Measurements from ENCODE around the gene UPK1A. TPM values are rescaled to one million over a fixed set of nuclear protein-coding genes. Genes with fewer than 3 reads are reported as not detected.

UPK1A gene
- total and polyA plus RNA-seq, 7 experiments from 2014 or later, result 0.41 to 1.3 TPM; not detected in 5

- Histone ChIP-seq H3K27ac (ENCODE audit: low read depth, low read length) (no peak overlapping the region), H3K4me3 (ENCODE audit: low read length) (no peak overlapping the region), H3K9me3 (ENCODE audit: control insufficient read depth in 2 of 3, low read length in 3 of 3) (no peaks in the 10 kb centered on the region), H3K36me3 (ENCODE audit: control insufficient read depth in 2 of 3, insufficient read depth in 3 of 3, low read length in 3 of 3) (peaks cover 20 to 47% (median 22%) of the 10 kb centered on the region in 3 experiments), H3K27me3 (ENCODE audit: control insufficient read depth in 2 of 2, insufficient read depth in 2 of 2, low read length in 2 of 2) (no peaks in the 10 kb centered on the region), H3K4me1 (ENCODE audit: control insufficient read depth in 2 of 2, insufficient read depth in 2 of 2, low read length in 2 of 2) (peaks cover 21 to 28% of the 10 kb centered on the region in 2 donors)
- DNase-seq, result no peak
- H3K4me3 Mint-ChIP-seq, result peak overlapping the region; percentile 86 to 94 (median 89)
- no peaks in the 10 kb centered on the region for H3K27me3 Mint-ChIP-seq
- H3K9me3 Mint-ChIP-seq, result no peaks in the 10 kb centered on the region
- no peak for ATAC-seq
- peaks cover 0 to 27% (median 4%) of the 10 kb centered on the region in 5 donors for H3K36me3 Mint-ChIP-seq
- peak overlapping the region in 8 of 9 donors; percentile 71 to 92 (median 80) for H3K27ac Mint-ChIP-seq
- H3K4me1 Mint-ChIP-seq, result peaks cover 26 to 52% (median 36%) of the 10 kb centered on the region in 7 donors
- intact Hi-C loops (cut with micrococcal nuclease), result loop anchor here (5.0 kb wide), 2 partner anchors 92 to 293 kb away; partner anchors contain the start of genes ALKBH6 (in 1 of the 2) and RBM42 (in 1 of the 2)
- CTCF ChIA-PET, result interaction anchor here (0.6 to 1.5 kb wide), 4 partner anchors 10 to 235 kb away, joined by 3 to 5 read pairs (median 3); no protein-coding TSS in a partner anchor
- POLR2A ChIA-PET, result interaction anchor here (1.0 to 2.1 kb wide), 5 partner anchors 17 to 71 kb away, joined by 4 to 14 read pairs (median 9); partner anchors contain the start of genes COX6B1, IGFLR1 and LIN37
Measured at GRCh38 chr19:35719402-35720162, 53.3 kb downstream of the UPK1A start.

GRCh38 chr19:35720163-35720524 is 53.8 kb downstream of the UPK1A start:
- Mint-ChIP-seq H3K27ac (peak overlapping the region in 1 of 9 donors; percentile 11), H3K9me3 (no peaks in the 10 kb centered on the region), H3K4me1 (peaks cover 21 to 48% (median 30%) of the 10 kb centered on the region in 7 donors), H3K4me3 (peak overlapping the region in 7 of 10 donors; percentile 5 to 86 (median 34)), H3K27me3 (no peaks in the 10 kb centered on the region), H3K36me3 (peaks cover 0 to 28% (median 4%) of the 10 kb centered on the region in 5 donors)
- Histone ChIP-seq H3K36me3 (ENCODE audit: control insufficient read depth in 2 of 3, insufficient read depth in 3 of 3, low read length in 3 of 3) (peaks cover 25 to 53% (median 25%) of the 10 kb centered on the region in 3 experiments), H3K4me3 (ENCODE audit: low read length) (no peak overlapping the region), H3K27me3 (ENCODE audit: control insufficient read depth in 2 of 2, insufficient read depth in 2 of 2, low read length in 2 of 2) (no peaks in the 10 kb centered on the region), H3K9me3 (ENCODE audit: control insufficient read depth in 2 of 3, low read length in 3 of 3) (no peaks in the 10 kb centered on the region), H3K4me1 (ENCODE audit: control insufficient read depth in 2 of 2, insufficient read depth in 2 of 2, low read length in 2 of 2) (peaks cover 21 to 27% of the 10 kb centered on the region in 2 donors), H3K27ac (ENCODE audit: low read depth, low read length) (no peak overlapping the region)
- ATAC-seq (no peak), DNase-seq (no peak)
- ChIA-PET POLR2A (interaction anchor here (1.0 kb wide), 1 partner anchor 18 kb away, joined by 4 read pairs; no protein-coding TSS in a partner anchor), CTCF (no interaction called here)
- intact Hi-C loops (cut with micrococcal nuclease), result no loop called here

- H3K36me3 Mint-ChIP-seq, result peaks cover 0 to 29% (median 4%) of the 10 kb centered on the region in 5 donors
- no peak for ATAC-seq
- CTCF ChIA-PET, result no interaction called here
Measured at GRCh38 chr19:35720648-35721047, 54.3 kb downstream of the UPK1A start.

DNA sequence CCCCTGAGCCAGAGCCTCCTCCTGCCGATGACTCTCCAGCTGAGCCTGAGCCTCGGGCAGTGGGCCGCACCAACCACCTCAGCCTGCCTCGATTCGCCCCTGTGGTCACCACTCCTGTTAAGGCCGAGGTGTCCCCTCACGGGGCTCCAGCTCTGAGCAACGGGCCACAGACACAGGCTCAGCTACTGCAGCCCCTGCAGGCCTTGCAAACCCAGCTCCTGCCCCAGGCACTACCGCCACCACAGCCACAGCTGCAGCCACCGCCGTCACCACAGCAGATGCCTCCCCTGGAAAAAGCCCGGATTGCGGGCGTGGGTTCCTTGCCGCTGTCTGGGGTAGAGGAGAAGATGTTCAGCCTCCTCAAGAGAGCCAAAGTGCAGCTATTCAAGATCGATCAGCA is 55.1 kb downstream of the UPK1A start:
- H3K4me1 ChIP-seq (ENCODE audit: control insufficient read depth in 2 of 2, insufficient read depth in 2 of 2, low read length in 2 of 2), result peaks cover 10 to 15% of the 10 kb centered on the region in 2 donors
- H3K36me3 ChIP-seq (ENCODE audit: control insufficient read depth in 2 of 3, insufficient read depth in 3 of 3, low read length in 3 of 3), result peaks cover 37 to 65% (median 37%) of the 10 kb centered on the region in 3 experiments
- H3K9me3 ChIP-seq (ENCODE audit: control insufficient read depth in 2 of 3, low read length in 3 of 3), result no peaks in the 10 kb centered on the region
- Mint-ChIP-seq H3K27me3 (no peaks in the 10 kb centered on the region), H3K4me1 (peaks cover 13 to 39% (median 22%) of the 10 kb centered on the region in 7 donors), H3K27ac (no peak overlapping the region), H3K9me3 (no peaks in the 10 kb centered on the region), H3K4me3 (peak overlapping the region in 3 of 10 donors; percentile 4 to 45 (median 16)), H3K36me3 (peaks cover 0 to 36% (median 4%) of the 10 kb centered on the region in 5 donors)
- H3K27ac ChIP-seq (ENCODE audit: low read depth, low read length), result no peak overlapping the region
- intact Hi-C loops (cut with micrococcal nuclease), result no loop called here
- no peak overlapping the region for H3K4me3 ChIP-seq (ENCODE audit: low read length)
- H3K27me3 ChIP-seq (ENCODE audit: control insufficient read depth in 2 of 2, insufficient read depth in 2 of 2, low read length in 2 of 2), result no peaks in the 10 kb centered on the region
- no peak for ATAC-seq
- ChIA-PET CTCF (no interaction called here), POLR2A (interaction anchor here (1.0 to 1.3 kb wide), 2 partner anchors 13 to 23 kb away, joined by 3 to 4 read pairs; no protein-coding TSS in a partner anchor)
- DNase-seq, result no peak

More at GRCh38 chr19:35720648-35721047, 54.3 kb downstream of the UPK1A start:
- H3K36me3 ChIP-seq (ENCODE audit: control insufficient read depth in 2 of 3, insufficient read depth in 3 of 3, low read length in 3 of 3), result peaks cover 30 to 58% (median 30%) of the 10 kb centered on the region in 3 experiments
- H3K9me3 ChIP-seq (ENCODE audit: control insufficient read depth in 2 of 3, low read length in 3 of 3), result no peaks in the 10 kb centered on the region
- no peak for DNase-seq
- H3K4me3 ChIP-seq (ENCODE audit: low read length), result no peak overlapping the region
- H3K4me1 ChIP-seq (ENCODE audit: control insufficient read depth in 2 of 2, insufficient read depth in 2 of 2, low read length in 2 of 2), result peaks cover 16 to 22% of the 10 kb centered on the region in 2 donors
- no peak overlapping the region for H3K27ac ChIP-seq (ENCODE audit: low read depth, low read length)
- intact Hi-C loops (cut with micrococcal nuclease), result no loop called here
- no peaks in the 10 kb centered on the region for H3K27me3 ChIP-seq (ENCODE audit: control insufficient read depth in 2 of 2, insufficient read depth in 2 of 2, low read length in 2 of 2)
- H3K9me3 Mint-ChIP-seq, result no peaks in the 10 kb centered on the region
- H3K4me3 Mint-ChIP-seq, result peak overlapping the region in 2 of 10 donors; percentile 9 to 53
- H3K27me3 Mint-ChIP-seq, result no peaks in the 10 kb centered on the region
- H3K27ac Mint-ChIP-seq, result no peak overlapping the region
- POLR2A ChIA-PET, result interaction anchor here (1.0 kb wide), 2 partner anchors 18 to 24 kb away, joined by 4 read pairs; no protein-coding TSS in a partner anchor
- peaks cover 21 to 47% (median 29%) of the 10 kb centered on the region in 7 donors for H3K4me1 Mint-ChIP-seq

GRCh38 chr19:35722461-35722860 is 56.1 kb downstream of the UPK1A start:
- POLR2A ChIA-PET, result interaction anchor here (1.3 kb wide), 1 partner anchor 12 kb away, joined by 3 read pairs; no protein-coding TSS in a partner anchor
- CTCF ChIA-PET, result no interaction called here
- no peaks in the 10 kb centered on the region for H3K27me3 Mint-ChIP-seq

DNA sequence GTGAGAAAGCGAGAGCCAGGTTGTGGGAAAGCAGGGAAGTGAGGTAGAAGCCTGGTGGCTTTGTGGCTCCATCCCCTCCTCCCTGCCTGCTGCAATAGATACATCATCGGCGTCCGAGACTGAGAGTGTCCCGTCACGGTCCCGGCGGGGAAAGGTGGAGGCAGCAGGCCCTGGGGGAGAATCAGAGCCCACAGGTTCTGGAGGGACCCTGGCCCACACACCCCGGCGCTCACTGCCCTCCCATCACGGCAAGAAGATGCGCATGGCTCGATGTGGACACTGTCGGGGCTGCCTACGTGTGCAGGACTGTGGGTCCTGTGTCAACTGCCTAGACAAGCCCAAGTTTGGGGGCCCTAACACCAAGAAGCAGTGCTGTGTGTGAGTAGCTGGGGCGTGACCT is 56.6 kb downstream of the UPK1A start:
- peaks cover 10 to 13% of the 10 kb centered on the region in 2 donors for H3K4me1 ChIP-seq (ENCODE audit: control insufficient read depth in 2 of 2, insufficient read depth in 2 of 2, low read length in 2 of 2)
- peaks cover 39 to 81% (median 49%) of the 10 kb centered on the region in 3 experiments for H3K36me3 ChIP-seq (ENCODE audit: control insufficient read depth in 2 of 3, insufficient read depth in 3 of 3, low read length in 3 of 3)
- ATAC-seq, result no peak
- ChIA-PET CTCF (interaction anchor here (0.6 kb wide), 1 partner anchor 28 kb away, joined by 3 read pairs; no protein-coding TSS in a partner anchor), POLR2A (interaction anchor here (1.1 to 1.3 kb wide), 2 partner anchors 11 to 18 kb away, joined by 3 to 6 read pairs; no protein-coding TSS in a partner anchor)
- H3K4me3 ChIP-seq (ENCODE audit: low read length), result no peak overlapping the region
- no peaks in the 10 kb centered on the region for H3K9me3 ChIP-seq (ENCODE audit: control insufficient read depth in 2 of 3, low read length in 3 of 3)
- Mint-ChIP-seq H3K36me3 (peaks cover 0 to 42% (median 4%) of the 10 kb centered on the region in 5 donors), H3K27me3 (no peaks in the 10 kb centered on the region), H3K9me3 (no peaks in the 10 kb centered on the region), H3K4me3 (no peak overlapping the region), H3K27ac (no peak overlapping the region), H3K4me1 (peaks cover 8 to 34% (median 18%) of the 10 kb centered on the region in 7 donors)
- intact Hi-C loops (cut with micrococcal nuclease), result loop anchor here in 1 of 2 donors (1.0 kb wide), 1 partner anchor 14 kb away; no protein-coding TSS in a partner anchor
- DNase-seq, result no peak
- H3K27ac ChIP-seq (ENCODE audit: low read depth, low read length), result no peak overlapping the region
- no peaks in the 10 kb centered on the region for H3K27me3 ChIP-seq (ENCODE audit: control insufficient read depth in 2 of 2, insufficient read depth in 2 of 2, low read length in 2 of 2)

More at GRCh38 chr19:35722461-35722860, 56.1 kb downstream of the UPK1A start:
- intact Hi-C loops (cut with micrococcal nuclease), result loop anchor here in 1 of 2 donors (1.0 kb wide), 1 partner anchor 15 kb away; no protein-coding TSS in a partner anchor
- Mint-ChIP-seq H3K27ac (no peak overlapping the region), H3K4me3 (no peak overlapping the region), H3K36me3 (peaks cover 0 to 42% (median 4%) of the 10 kb centered on the region in 5 donors), H3K4me1 (peaks cover 8 to 34% (median 18%) of the 10 kb centered on the region in 7 donors), H3K9me3 (no peaks in the 10 kb centered on the region)
- peaks cover 39 to 76% (median 45%) of the 10 kb centered on the region in 3 experiments for H3K36me3 ChIP-seq (ENCODE audit: control insufficient read depth in 2 of 3, insufficient read depth in 3 of 3, low read length in 3 of 3)
- no peak for DNase-seq
- no peaks in the 10 kb centered on the region for H3K27me3 ChIP-seq (ENCODE audit: control insufficient read depth in 2 of 2, insufficient read depth in 2 of 2, low read length in 2 of 2)
- peaks cover 10 to 13% of the 10 kb centered on the region in 2 donors for H3K4me1 ChIP-seq (ENCODE audit: control insufficient read depth in 2 of 2, insufficient read depth in 2 of 2, low read length in 2 of 2)
- no peak overlapping the region for H3K27ac ChIP-seq (ENCODE audit: low read depth, low read length)
- no peak for ATAC-seq
- no peak overlapping the region for H3K4me3 ChIP-seq (ENCODE audit: low read length)
- H3K9me3 ChIP-seq (ENCODE audit: control insufficient read depth in 2 of 3, low read length in 3 of 3), result no peaks in the 10 kb centered on the region

Measured in naive thymus-derived CD4-positive, alpha-beta T cell (primary cell).